ENCODE results near the gene ARHGAP32. TPM values are rescaled to one million over a fixed set of nuclear protein-coding genes. Genes with fewer than 3 reads are reported as not detected.
"Not testable (repeated sequence)": the region's sequence is repeated elsewhere in the genome, so short reads cannot be mapped to it uniquely, and the experiment has no call there.

Gene ARHGAP32
- total RNA-seq, 2 experiments from 2014 or later = 8.7 to 10.0 TPM

- intact Hi-C loops (cut with DNase I, micrococcal nuclease) = no loop called here
- H3K4me3 Mint-ChIP-seq = no peak overlapping the region
- no peaks in the 10 kb centered on the region for H3K36me3 Mint-ChIP-seq (ENCODE audit: low read depth)
- peaks cover 0 to 7% of the 10 kb centered on the region in 2 experiments for H3K9me3 ChIP-seq (ENCODE audit: control insufficient read depth in 1 of 2, insufficient read depth in 1 of 2, low read length in 2 of 2)
- POLR2A ChIA-PET = no interaction called here
- peaks cover 0 to 2% of the 10 kb centered on the region in 2 experiments for H3K27me3 ChIP-seq (ENCODE audit: control insufficient read depth in 1 of 2, insufficient read depth in 2 of 2, low read length in 2 of 2)
- CTCF ChIA-PET = no interaction called here
- no peak for DNase-seq
- H3K27ac ChIP-seq (ENCODE audit: low read depth in 1 of 2, low read length in 2 of 2) = no peak overlapping the region
- no peak for TF ChIP-seq CTCF (IDR thresholded peaks at IDR 0.05)
- no peaks in the 10 kb centered on the region for H3K9me3 Mint-ChIP-seq
- no peaks in the 10 kb centered on the region for H3K4me1 Mint-ChIP-seq (ENCODE audit: low read depth)
- H3K4me3 ChIP-seq (ENCODE audit: low read length) = no peak overlapping the region
- H3K4me1 ChIP-seq (ENCODE audit: insufficient read depth, low read length) = no peaks in the 10 kb centered on the region
- ATAC-seq (ENCODE audit: poor library complexity) = no peak
- H3K27ac Mint-ChIP-seq = no peak overlapping the region
- peaks cover 11% of the 10 kb centered on the region for H3K27me3 Mint-ChIP-seq
- H3K36me3 ChIP-seq (ENCODE audit: insufficient read depth, low read length) = no peaks in the 10 kb centered on the region
These were observed 270.3 kb downstream of the ARHGAP32 start for GRCh38 chr11:128921793-128922192.

GRCh38 chr11:128920666-128921065 is 271.5 kb downstream of the ARHGAP32 start:
- Histone ChIP-seq H3K9me3 (ENCODE audit: control insufficient read depth in 1 of 2, insufficient read depth in 1 of 2, low read length in 2 of 2) (peaks cover 0 to 7% of the 10 kb centered on the region in 2 experiments), H3K36me3 (ENCODE audit: insufficient read depth, low read length) (no peaks in the 10 kb centered on the region), H3K4me1 (ENCODE audit: insufficient read depth, low read length) (no peaks in the 10 kb centered on the region), H3K4me3 (ENCODE audit: low read length) (no peak overlapping the region), H3K27me3 (ENCODE audit: control insufficient read depth in 1 of 2, insufficient read depth in 2 of 2, low read length in 2 of 2) (peaks cover 0 to 2% of the 10 kb centered on the region in 2 experiments), H3K27ac (ENCODE audit: low read depth in 1 of 2, low read length in 2 of 2) (no peak overlapping the region)
- Mint-ChIP-seq H3K9me3 (no peaks in the 10 kb centered on the region), H3K27me3 (peaks cover 20% of the 10 kb centered on the region), H3K36me3 (ENCODE audit: low read depth) (no peaks in the 10 kb centered on the region), H3K4me3 (no peak overlapping the region), H3K27ac (no peak overlapping the region), H3K4me1 (ENCODE audit: low read depth) (no peaks in the 10 kb centered on the region)
- TF ChIP-seq CTCF (IDR thresholded peaks at IDR 0.05) = no peak
- DNase-seq (no peak), ATAC-seq (ENCODE audit: poor library complexity) (no peak)
- intact Hi-C loops (cut with DNase I, micrococcal nuclease) = no loop called here
- POLR2A ChIA-PET = no interaction called here
- CTCF ChIA-PET = no interaction called here

GRCh38 chr11:128919635-128920034 is 272.5 kb downstream of the ARHGAP32 start:
- POLR2A ChIA-PET = interaction anchor here (1.0 kb wide), 1 partner anchor 15 kb away, joined by 3 read pairs; no protein-coding TSS in a partner anchor
- H3K36me3 ChIP-seq (ENCODE audit: insufficient read depth, low read length); CTCF ChIA-PET; H3K9me3 ChIP-seq (ENCODE audit: control insufficient read depth in 1 of 2, insufficient read depth in 1 of 2, low read length in 2 of 2); H3K4me1 ChIP-seq (ENCODE audit: insufficient read depth, low read length); H3K36me3 Mint-ChIP-seq (ENCODE audit: low read depth); H3K4me3 ChIP-seq (ENCODE audit: low read length); H3K27ac Mint-ChIP-seq; H3K9me3 Mint-ChIP-seq; DNase-seq; intact Hi-C loops (cut with DNase I, micrococcal nuclease); H3K4me1 Mint-ChIP-seq (ENCODE audit: low read depth); H3K4me3 Mint-ChIP-seq; H3K27me3 ChIP-seq (ENCODE audit: control insufficient read depth in 1 of 2, insufficient read depth in 2 of 2, low read length in 2 of 2); H3K27ac ChIP-seq (ENCODE audit: low read depth in 1 of 2, low read length in 2 of 2); ATAC-seq (ENCODE audit: poor library complexity): not testable (repeated sequence)
- H3K27me3 Mint-ChIP-seq = peaks cover 30% of the 10 kb centered on the region

GRCh38 chr11:128919216-128919615 is 272.9 kb downstream of the ARHGAP32 start:
- Mint-ChIP-seq H3K36me3 (ENCODE audit: low read depth) (no peaks in the 10 kb centered on the region), H3K27ac (no peak overlapping the region), H3K4me3 (no peak overlapping the region), H3K27me3 (peaks cover 33% of the 10 kb centered on the region), H3K9me3 (no peaks in the 10 kb centered on the region), H3K4me1 (ENCODE audit: low read depth) (no peaks in the 10 kb centered on the region)
- H3K4me1 ChIP-seq (ENCODE audit: insufficient read depth, low read length) = no peaks in the 10 kb centered on the region
- ChIA-PET POLR2A (interaction anchor here (1.0 kb wide), 1 partner anchor 14 kb away, joined by 3 read pairs; no protein-coding TSS in a partner anchor), CTCF (no interaction called here)
- H3K27me3 ChIP-seq (ENCODE audit: control insufficient read depth in 1 of 2, insufficient read depth in 2 of 2, low read length in 2 of 2) = peaks cover 0 to 2% of the 10 kb centered on the region in 2 experiments
- no peak for TF ChIP-seq CTCF (IDR thresholded peaks at IDR 0.05)
- peaks cover 0 to 9% of the 10 kb centered on the region in 2 experiments for H3K9me3 ChIP-seq (ENCODE audit: control insufficient read depth in 1 of 2, insufficient read depth in 1 of 2, low read length in 2 of 2)
- DNase-seq (no peak), ATAC-seq (ENCODE audit: poor library complexity) (no peak)
- no peak overlapping the region for H3K4me3 ChIP-seq (ENCODE audit: low read length)
- no peak overlapping the region for H3K27ac ChIP-seq (ENCODE audit: low read depth in 1 of 2, low read length in 2 of 2)
- intact Hi-C loops (cut with DNase I, micrococcal nuclease) = no loop called here
- H3K36me3 ChIP-seq (ENCODE audit: insufficient read depth, low read length) = no peaks in the 10 kb centered on the region
